GM04504 (cell line): Measurements from ENCODE around the gene CTBS.

Experiments
- DNase-seq: peaks from one replicate; pipeline ENCODE4 v3.0.0-alpha.2; 2012; ENCODE audit warnings: low read depth

The CTBS gene

DNA sequence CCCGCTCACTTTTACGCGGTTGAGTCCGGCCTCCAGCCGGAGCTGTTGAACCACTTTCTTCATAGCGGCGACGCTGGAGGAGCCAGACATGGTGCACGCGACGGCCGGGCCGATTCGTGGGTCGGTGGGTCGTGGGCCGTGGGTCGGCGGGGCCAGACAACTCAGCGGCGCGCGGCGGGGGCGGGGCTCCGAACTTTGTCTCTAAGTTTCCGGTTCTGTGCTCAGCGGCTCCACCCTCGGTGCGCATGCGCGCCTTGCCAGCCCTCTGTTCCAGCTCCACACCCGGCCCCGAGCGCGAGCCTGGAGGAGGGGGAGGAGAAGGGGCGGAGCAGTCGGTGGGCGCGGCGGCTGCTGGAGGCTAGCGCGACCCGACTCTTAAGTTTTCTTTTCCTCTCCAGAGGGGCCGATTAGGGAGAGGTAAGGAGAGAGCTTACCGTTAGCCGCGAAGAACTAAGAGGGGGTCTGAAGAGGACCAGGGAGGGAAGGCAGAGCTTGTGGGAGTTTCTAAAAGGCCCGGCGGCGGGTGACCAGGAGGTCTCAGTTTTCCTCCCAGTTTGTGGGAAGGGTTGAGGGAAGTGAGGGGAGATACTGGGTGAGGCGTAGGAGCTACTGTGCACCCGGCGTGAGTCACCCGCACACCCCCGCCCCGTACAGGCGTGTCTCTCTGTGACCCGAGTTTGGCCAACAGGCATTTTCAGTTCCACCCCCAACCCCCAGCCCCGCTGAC lies 68.1 kb downstream of the CTBS start, which contains the start of the genes GNG5 and SPATA1:
Gene GNG5, minus strand, starts transcription at position 580 of the 727 bp plus-strand sequence. Its CDS starts 490 bp downstream, at position 90.
Gene SPATA1, plus strand, starts transcription at position 385 of the 727 bp plus-strand sequence. CDS start 9,974 bp downstream, outside the sequence.
- peak; percentile 93 for DNase-seq

DNA sequence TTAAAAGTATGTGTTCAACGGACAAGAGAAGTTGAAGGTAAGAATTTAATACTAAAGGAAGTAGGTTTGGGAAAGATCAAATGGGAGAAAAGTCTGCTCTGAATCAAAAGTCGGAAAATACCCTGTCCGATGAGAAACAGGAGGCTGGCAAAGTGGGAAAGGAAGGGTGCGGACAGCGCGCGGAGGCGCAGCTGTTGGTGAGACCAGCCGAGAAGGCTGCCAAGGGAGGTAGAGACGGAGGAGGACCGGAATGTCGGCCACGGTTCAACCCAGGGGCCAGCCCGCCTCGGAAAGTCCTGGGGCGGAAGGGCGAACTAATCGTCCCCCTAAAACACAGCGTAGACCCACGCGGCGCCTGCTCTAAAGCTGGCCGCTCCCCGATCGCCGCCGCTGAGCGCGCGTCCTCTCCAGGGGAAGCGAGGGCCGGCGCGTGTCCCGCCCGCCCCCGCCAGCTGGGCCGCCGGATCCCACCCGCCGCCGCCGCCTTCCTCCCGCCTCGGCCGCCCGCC lies 68.7 kb downstream of the CTBS start:
- DNase-seq = peak; percentile 46

DNA sequence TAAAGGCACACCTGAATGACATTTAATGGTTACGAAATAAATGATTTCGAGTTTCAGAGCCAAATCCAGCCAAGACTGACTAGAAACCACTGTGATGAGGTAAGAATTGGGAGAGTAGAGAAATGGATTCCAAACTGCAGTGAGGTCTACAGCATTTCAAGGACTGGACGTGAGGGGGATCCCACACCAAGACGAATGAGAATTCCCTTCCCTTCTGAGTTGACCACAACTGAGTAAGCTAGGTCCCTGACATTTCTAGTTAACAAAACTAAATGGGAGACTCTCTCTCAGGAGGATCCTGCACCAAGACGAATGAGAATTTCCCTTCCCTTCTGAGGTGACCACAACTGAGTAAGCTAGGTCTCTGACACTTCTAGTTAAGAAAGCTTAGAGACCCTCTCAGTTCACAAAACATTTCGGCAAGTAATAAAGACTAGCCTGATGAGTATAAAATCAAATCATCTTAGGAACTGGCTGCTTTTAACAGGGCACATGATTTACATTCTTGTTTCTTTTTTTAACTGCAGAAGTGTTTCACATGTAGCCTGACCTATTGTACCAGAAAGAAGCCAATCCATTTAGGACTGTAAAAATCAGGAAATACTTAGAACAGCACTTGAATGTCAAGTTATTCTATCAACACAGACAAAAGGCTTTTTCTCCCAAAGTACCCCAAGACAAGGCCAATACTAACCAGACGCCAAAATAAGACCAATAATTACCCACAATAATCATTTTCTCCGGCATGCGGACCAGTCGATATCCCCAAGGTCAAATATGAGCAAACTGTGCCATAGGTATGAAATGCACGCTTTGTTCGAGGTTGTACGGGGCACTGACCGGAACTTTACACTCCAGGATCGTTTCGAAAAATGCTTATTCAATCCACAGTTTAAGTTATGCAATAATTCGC lies 69.4 kb downstream of the CTBS start:
- peak; percentile 27 for DNase-seq

DNA sequence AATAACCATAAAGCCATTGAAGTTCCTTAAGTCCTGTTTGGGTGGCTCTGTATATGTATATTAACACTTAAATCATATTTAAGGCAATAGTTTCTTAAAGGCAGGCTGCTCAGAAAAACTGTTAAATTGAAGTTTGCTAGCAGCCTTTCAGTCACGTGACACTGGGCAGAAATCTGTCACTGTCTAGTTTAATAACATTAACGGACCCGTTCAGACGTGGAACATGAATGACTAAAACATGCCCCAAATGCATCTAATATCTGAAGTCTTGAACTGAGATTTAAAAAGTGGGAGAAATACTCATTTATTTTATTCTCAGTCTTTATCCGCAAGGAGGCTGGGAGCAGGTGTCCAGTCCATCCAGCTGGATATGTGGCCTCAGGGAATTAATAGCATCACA lies 71.3 kb downstream of the CTBS start:
- no peak for DNase-seq
